SK-N-DZ (cell line): ENCODE measurements around the gene PRRC2B.

Experiments used
- DNase-seq: peaks from one replicate; pipeline ENCODE4 v3.0.0-alpha.2; 2015; ENCODE audit warnings: low spot score

The PRRC2B gene

DNA sequence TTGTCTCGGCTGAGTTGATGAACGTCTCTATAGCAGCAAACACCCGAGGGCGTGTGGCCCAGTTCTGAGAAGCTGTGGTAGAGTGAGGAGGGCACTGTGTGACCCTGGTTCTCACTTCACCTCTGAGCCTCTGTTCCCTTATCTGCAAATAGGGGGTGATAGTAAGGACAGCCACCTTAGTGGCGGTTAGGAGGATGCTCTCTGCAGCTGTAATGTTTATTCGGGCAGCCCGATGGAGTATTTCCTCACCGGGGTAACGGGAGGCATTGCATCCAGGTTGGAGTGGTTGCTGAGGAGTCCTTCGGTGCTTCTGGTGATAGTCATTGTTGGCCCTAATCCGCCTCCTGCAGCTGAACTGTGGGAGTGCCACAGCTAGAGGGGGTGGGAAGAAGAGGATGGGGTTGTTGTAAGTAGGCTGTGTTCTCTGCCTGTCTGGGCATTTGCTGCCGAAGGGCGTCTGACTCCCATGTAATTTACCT is 13.9 kb downstream of the PRRC2B start:
- DNase-seq = no peak

DNA sequence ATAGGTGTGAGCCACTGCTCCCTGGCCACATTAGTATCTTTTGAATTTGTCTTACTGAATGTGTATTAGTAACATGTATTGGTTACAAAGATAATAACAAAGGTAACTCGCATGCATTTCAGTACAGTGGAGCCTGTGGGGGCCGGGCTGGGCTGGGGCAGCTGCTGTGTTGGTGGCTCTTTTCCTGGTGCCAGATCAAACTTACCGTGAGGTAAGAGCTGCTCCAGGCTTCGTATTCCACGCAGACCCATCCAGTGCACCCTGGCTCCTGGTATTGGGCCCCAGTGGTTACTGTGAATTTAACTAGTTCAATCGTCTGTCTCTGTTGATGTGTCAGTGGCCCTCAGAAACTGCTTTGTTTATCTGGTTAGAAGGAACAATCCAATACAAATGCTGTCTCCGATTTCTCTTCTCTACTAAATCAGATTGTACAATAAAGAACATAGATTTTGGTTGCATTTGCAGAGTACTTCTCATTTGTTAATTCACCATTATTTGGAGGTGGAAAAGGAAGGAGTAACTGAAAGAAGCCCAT is 15.6 kb downstream of the PRRC2B start:
- no peak for DNase-seq

DNA sequence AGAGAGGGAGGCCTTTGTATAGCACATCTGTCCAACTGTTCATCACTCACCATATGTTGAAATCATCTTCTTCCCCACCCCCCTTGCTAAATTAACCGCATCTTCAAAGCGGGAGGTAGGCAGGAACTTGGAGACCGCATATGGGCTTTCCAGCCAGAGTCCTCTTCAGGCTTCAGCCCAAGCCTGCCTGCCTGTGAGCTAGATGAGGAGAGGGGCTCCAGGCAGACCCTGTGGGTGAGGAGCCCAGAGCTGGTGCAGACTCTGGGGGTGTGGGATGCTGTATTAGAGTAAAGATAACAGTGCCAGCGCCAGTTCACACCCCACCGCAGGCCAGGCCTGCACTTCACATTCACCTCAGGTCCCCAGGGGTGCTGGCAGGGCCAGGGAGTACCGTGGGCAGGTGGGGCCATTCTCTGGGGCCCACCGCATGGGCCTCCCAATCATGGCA is 16.2 kb downstream of the PRRC2B start:
- DNase-seq = no peak

DNA sequence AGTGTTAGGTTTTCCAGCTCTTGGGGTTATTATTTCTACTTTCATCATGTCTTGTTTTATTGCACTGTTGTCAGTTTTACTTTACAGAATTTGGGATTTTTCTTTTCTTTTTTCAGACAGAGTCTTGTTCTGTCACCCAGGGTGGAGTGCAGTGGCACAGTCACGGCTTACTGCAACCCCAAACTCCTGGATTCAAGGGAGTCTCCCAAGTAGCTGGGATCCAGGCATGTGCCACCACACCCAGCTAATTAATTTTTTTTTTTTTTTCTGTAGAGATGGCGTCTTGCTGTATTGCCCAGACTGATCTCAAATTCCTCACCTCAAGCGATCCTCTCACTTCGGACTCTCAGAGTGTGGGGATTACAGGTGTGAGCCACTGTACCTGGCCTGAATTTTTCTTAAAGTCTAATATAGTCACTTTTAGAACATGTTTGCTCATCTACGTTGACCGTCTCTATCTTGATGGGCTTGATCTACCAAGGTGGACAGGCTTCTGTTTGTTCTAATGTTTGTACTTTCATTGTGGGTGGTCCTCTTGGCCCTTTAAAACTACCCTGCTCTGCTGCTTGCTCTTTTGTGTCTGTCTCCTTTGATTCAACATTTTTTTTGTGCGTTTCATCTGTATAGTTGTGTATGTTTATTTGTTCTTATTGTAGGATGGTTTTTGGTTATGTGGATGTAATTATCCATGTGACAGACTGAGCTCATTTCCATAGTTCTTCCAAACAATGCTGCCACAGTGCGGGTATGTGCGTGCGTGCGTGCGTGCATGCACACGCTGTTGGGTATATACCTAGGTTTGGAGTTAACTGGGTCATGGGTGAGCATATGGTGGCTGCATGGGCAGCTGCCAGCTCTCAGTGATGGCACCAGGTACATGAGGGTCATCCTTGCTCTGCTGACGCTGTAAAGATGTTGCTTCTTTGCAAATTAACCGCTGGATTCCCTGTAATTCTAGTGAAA is 18.1 kb downstream of the PRRC2B start:
- DNase-seq = no peak

DNA sequence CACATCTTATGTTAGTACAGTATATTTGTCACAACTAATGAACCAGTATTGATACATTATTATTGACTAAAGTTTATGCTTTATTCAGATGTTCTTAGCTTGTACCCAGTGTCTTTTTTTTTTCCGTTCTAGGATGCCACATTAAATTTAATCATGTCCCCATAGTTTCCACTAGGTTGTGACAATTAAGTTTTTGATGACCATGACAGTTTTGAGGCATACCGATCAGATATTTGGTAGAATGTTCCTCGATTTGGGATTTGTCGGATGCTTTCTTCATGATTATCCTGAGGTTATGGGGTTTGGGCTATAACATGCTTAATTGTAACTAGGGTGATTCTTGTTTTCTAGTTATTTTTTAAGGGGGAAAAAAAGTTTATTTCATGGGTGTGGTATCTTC is 22.6 kb downstream of the PRRC2B start:
- no peak for DNase-seq

DNA sequence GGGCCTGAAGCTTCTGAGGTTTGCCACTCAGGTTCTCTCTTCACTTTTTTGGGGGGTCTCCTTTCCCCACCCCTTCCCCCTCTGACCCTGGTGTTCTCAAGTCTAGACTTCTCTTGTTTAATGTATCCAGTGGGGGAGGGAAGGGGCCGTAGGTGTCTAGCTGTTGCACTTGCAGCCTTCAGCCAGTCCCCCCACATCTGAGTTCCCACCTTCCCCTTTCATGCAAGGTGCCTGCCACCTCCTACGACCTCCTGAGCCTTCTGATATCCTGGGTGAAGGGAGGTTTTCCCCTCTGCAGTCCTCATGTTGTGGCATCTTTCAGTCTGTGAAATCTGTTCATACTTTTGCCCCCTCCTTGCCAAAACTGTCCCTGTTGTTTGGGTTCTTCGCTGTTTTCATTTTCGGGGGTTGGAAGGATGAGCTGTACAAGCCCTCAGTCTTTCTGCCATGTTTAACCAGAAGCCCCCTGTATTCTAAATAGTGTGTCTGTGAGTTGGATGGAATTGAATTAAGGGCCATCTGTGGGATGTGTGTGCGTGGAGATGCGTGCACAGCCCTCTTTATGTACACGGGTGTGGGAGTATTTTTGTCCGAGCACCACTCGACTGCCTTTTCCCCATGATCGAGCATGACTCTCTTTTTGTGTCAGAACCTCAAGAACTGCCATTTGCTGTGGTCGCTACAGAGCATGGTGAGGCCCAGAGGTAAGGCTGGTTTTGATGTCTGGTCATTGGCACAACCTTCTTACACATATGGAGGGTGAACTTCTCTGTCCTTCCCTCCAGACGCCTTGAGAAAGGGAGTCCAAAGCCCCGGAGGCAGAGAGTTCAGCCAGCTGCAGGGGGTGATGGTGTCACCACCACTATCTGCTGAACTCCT is 23.6 kb downstream of the PRRC2B start:
- DNase-seq = peak; percentile 44

DNA sequence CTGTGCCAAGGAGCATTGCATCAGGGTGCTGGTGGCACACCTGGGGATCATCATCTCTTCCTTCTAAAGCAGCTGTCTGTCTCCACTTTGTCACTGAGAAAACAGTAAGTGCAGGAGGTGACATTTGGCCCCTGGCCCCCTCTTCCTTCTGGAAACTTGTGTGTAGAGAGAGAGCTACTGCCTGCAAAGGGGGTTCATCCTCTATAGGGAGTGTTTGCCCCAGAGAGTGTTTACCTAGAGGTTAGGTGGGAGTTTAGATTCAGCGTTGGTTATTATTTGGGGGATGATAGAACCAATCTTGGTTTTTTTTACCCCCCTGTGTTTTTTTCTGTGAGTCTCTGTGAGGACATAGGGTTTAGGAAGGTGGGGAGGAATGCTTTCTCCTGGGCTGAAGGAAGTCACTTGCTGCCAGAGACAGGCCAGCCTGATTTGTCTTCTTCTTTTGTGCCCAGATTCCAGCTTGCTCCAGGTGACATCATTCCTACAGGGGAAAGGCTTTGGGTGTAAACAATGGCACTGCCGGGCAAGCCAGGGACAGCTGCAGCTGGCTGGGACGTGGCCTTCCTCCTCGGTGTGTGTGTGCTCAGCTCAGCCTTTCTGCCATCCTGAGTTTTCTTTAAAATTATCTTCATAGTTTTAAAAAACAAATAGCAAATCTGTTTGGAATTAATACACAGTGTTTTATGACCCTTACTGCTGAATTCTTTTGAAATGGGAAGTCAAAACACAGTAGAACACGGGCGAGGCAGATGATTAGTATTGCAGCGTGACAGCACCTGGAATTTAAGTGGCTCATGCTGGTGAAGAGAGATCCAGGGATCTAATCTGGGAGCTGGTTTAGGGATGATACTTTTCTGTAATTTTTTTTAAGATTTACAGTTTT is 24.5 kb downstream of the PRRC2B start:
- DNase-seq = no peak

DNA sequence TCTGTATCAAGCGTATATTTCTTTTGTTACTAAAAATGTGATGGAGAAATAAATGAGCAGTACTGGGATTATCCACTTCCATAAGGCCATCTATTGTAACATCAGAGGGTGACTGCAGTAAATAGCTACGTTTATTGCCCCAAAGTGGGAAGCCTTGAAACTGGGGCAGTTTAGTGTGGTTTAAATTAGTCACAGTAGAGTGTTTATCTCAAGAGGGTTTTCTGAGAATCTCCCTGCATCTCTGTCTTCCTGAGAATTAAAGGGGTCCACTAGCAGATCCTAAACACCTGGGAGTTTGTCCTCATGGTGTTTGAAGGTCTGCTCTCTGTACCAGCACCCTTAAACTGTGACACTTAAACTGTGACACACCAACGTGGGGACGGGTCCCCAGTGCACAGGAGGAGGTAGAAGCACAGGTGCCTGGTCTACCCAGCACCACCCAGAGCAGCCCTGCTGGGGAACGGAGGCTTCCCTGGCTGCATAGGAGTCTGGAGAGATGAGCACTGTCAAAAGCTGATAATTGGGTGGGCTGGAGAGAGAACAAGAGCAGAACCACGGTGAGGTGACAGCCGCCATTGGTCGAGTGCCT is 25.2 kb downstream of the PRRC2B start:
- no peak for DNase-seq

DNA sequence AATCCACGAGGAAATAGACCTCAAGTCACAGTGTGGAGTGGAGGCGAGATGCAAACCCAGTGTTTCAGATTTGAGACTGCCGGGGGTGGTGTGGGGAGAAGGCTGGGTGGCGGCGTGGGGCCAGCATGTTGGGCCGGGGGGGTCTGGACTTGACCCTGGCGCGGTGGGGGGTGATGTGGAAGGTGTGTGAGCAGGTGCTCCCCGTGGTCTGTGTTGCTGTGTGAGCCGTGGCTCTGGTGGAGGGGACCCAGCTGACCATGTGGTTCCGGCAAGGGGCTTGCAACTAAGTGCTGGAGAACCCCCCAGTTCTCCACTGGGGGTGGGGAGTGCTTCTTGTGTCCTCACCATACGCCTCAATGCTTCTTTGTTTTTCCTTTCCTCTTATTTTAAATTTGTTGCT is 25.8 kb downstream of the PRRC2B start:
- DNase-seq = no peak

DNA sequence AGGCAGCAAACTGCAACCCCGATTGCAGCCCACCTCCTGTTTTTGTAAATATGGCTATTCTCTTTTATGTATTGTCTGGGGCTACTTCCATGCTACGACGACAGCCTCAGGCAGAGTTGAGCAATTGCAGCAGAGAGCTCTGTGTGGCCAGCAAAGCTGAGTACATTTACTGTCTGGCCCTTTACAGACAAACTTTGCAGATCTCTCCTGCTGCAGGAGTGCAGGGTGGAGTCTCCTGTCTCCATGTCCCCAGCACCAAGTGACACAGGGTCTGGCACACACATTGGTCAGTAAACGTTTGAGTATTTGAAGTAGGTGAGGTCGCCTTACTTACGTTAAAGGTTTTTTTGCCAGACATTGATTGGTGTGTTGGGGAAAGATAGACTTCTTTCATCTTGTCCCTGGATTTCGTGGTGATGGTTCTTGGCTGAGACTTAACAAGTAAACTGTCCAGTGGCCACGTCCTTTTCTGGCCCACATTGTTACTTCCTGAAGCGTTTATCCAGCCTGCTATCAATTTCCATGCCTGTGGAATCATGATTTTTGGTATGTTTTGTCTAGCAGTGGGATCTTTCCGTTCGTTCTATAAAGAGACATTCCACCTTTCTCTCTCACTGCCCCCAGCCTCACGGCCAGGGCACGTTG is 27.2 kb downstream of the PRRC2B start:
- DNase-seq = no peak

DNA sequence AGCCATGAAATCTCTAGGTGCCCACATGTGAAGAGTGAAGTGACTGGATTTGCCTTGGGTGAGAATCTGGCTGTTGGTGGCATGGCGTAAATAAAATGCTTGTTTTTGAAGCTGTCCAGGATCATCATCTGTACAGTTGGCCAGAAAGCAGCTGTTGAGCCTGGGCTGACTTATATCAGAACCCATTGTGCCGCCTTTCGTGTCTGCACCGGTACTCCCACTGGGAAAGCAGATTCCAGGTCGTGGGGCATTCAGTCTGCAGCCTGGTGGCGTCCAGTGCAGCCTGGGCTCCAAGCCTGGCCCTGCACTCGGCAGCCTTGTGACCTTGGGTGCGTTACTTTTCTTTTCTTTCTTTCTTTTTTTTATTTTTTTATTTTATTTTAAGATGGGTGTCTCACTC is 27.8 kb downstream of the PRRC2B start:
- DNase-seq = no peak

DNA sequence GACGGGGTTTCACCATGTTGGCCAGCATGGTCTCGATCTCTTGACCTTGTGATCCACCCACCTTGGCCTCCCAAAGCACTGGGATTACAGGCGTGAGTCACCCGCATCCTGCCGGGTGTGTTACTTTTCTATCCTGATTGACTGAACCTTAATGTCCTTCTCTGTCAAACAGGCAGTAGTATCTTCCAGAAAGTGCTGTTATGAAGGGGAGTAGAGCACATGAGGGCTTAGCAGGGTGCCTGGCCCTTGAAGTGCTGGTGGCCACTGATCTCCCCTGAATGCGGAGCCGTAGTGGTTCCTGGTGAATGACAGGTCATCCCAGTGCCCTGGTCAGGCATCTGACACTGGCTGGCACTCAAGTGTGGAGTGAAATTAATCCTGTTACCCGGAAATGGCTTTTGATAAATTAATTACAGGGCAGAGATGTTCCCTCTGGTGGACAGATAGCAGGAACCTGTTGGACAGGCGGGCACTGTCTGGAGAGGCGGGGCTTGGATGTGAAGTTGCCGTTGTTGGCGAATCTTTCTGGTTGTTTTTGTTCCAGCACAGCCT is 28.4 kb downstream of the PRRC2B start:
- no peak for DNase-seq

DNA sequence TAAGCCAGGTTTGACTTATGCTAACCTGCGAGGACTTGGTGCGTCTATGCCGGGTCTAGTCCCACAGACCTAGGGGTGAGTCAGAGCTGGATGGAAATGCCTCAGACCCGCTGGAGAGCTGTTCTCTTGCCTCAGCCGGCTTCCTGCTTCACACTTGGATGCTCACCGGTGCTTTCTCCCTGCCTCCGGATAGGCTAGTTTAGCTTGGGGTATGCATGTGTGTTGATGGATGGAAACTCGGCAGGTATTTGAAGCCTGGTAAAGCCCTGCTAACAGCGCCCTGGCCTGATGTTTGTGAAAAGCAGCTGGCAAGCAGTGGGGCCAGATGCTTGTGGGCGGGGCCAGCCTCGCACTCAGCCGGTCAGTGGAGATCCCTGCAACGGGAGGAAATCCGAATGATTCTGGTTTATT is 29.3 kb downstream of the PRRC2B start:
- DNase-seq = no peak

DNA sequence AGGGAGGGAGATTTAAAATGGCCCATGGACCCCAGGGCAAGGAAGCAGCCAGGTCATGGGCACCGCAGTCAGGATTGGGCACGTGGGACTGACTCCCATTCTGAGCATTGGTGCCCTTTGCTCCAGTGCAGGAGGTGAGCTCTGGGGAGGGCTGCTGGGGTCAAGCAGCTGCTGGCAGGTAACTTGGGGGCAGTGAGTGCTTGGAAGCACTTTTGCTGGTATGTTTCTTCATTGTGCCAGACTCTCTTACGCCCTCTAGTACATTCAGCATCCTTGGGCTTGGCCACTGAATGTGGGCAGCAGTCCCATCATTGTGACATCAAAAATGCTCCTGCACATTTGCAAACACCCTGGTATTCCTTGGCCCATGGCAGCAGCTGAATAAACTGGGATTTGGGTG is 32.7 kb downstream of the PRRC2B start:
- no peak for DNase-seq

DNA sequence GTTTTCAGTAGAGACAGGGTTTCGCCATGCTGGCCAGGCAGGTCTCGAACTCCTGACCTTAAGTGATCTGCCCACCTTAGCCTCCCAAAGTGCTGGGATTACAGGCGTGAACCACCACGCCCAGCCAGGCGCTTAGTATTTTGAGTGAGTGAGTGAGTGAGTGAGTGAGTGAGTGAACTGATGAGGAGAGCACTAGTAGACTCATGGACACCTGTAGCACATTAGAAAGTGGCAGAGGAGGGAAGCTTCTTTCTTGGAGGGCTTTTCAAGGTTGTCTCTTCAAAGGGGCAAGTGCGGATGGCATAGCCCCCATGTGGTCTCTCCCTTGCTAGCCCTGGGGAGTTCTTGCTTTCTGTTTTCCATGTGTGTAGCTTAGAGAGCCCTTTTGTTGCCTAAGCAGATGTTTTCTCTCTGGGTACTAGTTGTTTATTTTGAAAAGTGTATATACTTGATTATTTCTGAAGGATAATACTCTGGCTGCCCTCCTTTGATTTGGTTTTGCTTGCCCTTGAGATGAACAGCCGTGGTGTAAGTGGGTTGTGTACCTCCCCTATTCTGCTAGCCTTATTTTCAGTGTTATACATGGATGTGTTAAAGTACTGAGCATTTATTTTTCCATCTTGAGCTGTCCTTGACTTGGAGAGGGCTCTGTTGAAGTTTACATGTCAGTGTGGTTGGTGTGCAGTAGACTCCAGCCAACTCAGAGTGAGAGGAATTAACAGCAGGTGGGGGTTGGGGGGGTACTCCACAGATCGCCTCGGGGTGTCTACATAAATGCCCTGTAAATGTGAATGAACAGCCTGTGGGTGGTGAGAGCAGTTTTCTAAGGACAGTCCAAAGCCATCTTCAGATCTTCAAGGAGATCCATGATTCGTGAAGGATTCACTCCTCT is 35.5 kb downstream of the PRRC2B start:
- no peak for DNase-seq

DNA sequence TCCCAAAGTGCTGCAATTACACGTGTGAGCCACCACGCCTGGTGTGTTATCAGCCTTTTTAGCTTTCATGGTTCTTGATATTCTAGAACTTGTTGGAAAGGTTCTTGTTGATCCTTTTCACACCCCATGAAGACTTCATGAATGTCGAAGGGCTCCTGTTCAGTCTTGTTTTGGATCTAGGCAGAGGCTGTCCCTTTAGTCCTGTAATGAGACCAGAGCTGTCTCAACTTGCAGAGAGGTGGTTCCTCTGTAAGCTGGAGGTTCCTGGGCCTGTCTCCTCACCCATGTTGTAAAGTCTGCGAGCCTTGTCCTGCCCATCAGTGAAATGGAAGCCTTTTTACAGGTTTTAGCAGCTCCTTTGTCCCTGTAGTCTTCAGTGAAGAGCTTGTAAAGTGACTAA is 38.2 kb downstream of the PRRC2B start:
- no peak for DNase-seq

DNA sequence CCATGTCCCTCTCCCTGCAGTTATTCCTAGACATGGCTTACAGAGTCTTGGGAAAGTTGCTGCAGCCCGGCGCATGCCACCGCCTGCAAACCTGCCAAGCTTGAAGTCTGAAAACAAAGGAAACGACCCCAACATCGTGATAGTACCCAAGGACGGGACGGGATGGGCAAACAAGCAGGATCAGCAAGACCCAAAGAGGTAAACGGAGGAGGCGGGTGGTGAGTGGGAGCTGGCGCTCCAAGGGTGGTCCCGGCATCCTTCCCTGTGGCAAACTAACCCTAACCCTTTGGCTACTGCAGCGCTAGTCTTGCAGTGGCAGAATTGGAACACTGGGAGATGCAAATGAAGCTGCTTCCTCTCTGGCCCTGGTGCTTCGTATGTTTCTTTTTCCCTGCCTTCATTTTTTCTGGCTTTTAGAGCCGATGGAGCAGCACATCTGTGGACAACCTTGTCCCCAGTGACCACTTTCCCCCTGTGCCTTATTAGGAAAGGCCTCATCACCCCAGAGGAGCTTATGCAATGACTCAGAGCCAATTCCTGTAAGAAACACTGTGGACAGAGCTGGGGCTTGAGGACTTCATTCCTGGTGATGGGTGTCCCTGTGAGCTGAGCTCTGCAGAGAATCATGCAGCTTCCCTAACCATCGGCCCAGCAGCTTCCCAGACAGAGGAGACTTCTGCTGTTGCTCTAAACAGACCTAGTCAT is 38.9 kb downstream of the PRRC2B start:
- no peak for DNase-seq

DNA sequence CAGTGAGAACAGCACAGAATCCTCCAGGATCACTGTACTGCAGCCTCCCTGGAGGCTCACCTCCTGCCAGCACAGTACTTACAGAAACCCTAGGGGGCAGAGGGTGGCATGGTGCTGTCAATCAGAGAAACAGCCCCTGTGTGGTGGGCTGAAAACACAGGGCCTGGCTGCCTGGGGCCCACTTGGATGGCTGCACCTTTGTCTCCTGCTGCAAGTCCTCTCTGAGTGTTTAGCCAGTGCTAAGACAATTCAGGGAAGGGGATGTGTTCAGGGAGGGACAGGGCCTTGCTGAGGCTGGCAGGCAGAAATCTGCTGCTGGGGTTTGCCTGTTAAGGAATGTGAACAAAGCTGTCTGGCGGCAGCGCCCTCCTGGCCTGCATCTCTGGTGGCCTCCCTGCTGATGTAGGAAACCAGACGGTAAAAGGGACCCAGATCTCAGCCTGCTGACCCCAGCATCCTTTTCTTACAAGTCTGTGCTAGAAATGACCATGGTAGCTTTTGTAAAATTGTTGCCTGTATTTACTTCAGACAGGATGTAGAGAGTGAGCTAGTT is 39.5 kb downstream of the PRRC2B start:
- DNase-seq = no peak
